ENCODE measurements around the gene GLI3. TPM values are rescaled to one million over a fixed set of nuclear protein-coding genes. Genes with fewer than 3 reads are reported as not detected.

Gene GLI3
- total RNA-seq, 1 experiment from 2014 or later, result not detected

GRCh38 chr7:42137941-42138340, 99.1 kb downstream of the GLI3 start:
- Histone ChIP-seq H3K4me1 (replicated peaks; ENCODE audit: insufficient read depth) (no peaks in the 10 kb centered on the region), H3K27ac (no peak overlapping the region), H3K4me2 (no peak overlapping the region), H3K36me3 (ENCODE audit: low read depth) (no peaks in the 10 kb centered on the region), H3K4me3 (no peak overlapping the region), H3K27me3 (ENCODE audit: insufficient read depth, low read depth) (peaks cover 92% of the 10 kb centered on the region), H3K9me2 (ENCODE audit: insufficient read depth) (no peaks in the 10 kb centered on the region), H3F3A (ENCODE audit: insufficient read depth, low read depth) (no peaks in the 10 kb centered on the region), H4K20me1 (ENCODE audit: insufficient read depth) (no peaks in the 10 kb centered on the region), H3K9me3 (ENCODE audit: insufficient read depth, low read depth) (no peaks in the 10 kb centered on the region), H2AFZ (no peak overlapping the region), H3K79me2 (ENCODE audit: low read depth) (no peaks in the 10 kb centered on the region)
- ChIA-PET CTCF (no interaction called here), POLR2A (ENCODE audit: unreplicated experiment) (no interaction called here)
- intact Hi-C loops (cut with micrococcal nuclease; ENCODE audit: unreplicated experiment), result no loop called here
- no TSS peak for BruUV-seq (replicated peaks)
- no peak for DNase-seq
- TF ChIP-seq EZH2 (IDR thresholded peaks at IDR 0.05; ENCODE audit: low read depth) (no peak), CTCF (conservative IDR thresholded peaks at IDR 0.05) (no peak)

GRCh38 chr7:42137431-42137830, 99.6 kb downstream of the GLI3 start:
- no peaks in the 10 kb centered on the region for H3K4me1 ChIP-seq (replicated peaks; ENCODE audit: insufficient read depth)
- H3F3A ChIP-seq (ENCODE audit: insufficient read depth, low read depth), result no peaks in the 10 kb centered on the region
- H2AFZ ChIP-seq, result no peak overlapping the region
- H3K36me3 ChIP-seq (ENCODE audit: low read depth), result no peaks in the 10 kb centered on the region
- intact Hi-C loops (cut with micrococcal nuclease; ENCODE audit: unreplicated experiment), result no loop called here
- no peak for DNase-seq
- peaks cover 93% of the 10 kb centered on the region for H3K27me3 ChIP-seq (ENCODE audit: insufficient read depth, low read depth)
- H3K4me2 ChIP-seq, result no peak overlapping the region
- ChIA-PET POLR2A (ENCODE audit: unreplicated experiment) (no interaction called here), CTCF (no interaction called here)
- no TSS peak for BruUV-seq (replicated peaks)
- H3K27ac ChIP-seq, result no peak overlapping the region
- no peaks in the 10 kb centered on the region for H3K79me2 ChIP-seq (ENCODE audit: low read depth)
- H3K4me3 ChIP-seq, result no peak overlapping the region
- H3K9me2 ChIP-seq (ENCODE audit: insufficient read depth), result no peaks in the 10 kb centered on the region
- no peaks in the 10 kb centered on the region for H3K9me3 ChIP-seq (ENCODE audit: insufficient read depth, low read depth)
- no peaks in the 10 kb centered on the region for H4K20me1 ChIP-seq (ENCODE audit: insufficient read depth)
- TF ChIP-seq CTCF (conservative IDR thresholded peaks at IDR 0.05) (no peak), EZH2 (IDR thresholded peaks at IDR 0.05; ENCODE audit: low read depth) (no peak)

DNA sequence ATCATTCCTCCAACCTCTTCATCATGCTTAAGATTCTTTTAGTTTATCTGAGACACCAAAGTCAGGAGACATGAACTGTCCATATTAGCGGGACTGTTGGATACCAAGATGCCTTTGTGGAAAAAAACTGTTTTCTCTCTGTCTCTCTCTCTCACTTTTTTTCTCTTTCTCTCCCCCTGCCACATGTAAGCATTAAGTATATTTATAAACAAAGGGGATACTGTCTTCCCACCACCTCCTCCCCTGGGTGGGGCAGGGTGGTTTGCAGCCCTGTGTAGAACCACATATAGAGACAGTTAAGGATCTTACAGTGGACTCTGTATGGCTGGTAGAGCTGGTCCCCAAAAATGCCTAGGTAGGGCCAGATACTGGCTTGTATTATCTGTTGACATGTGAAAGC, 101.3 kb downstream of the GLI3 start:
- ChIA-PET CTCF (no interaction called here), POLR2A (ENCODE audit: unreplicated experiment) (no interaction called here)
- H3K9me2 ChIP-seq (ENCODE audit: insufficient read depth), result no peaks in the 10 kb centered on the region
- H3K36me3 ChIP-seq (ENCODE audit: low read depth), result no peaks in the 10 kb centered on the region
- no TSS peak for BruUV-seq (replicated peaks)
- H3K9me3 ChIP-seq (ENCODE audit: insufficient read depth, low read depth), result no peaks in the 10 kb centered on the region
- no peak overlapping the region for H3K27ac ChIP-seq
- no peaks in the 10 kb centered on the region for H4K20me1 ChIP-seq (ENCODE audit: insufficient read depth)
- no peaks in the 10 kb centered on the region for H3K79me2 ChIP-seq (ENCODE audit: low read depth)
- TF ChIP-seq CTCF (conservative IDR thresholded peaks at IDR 0.05) (no peak), EZH2 (IDR thresholded peaks at IDR 0.05; ENCODE audit: low read depth) (no peak)
- intact Hi-C loops (cut with micrococcal nuclease; ENCODE audit: unreplicated experiment), result no loop called here
- DNase-seq, result no peak
- H3K27me3 ChIP-seq (ENCODE audit: insufficient read depth, low read depth), result peaks cover 87% of the 10 kb centered on the region
- no peak overlapping the region for H3K4me2 ChIP-seq
- H3K4me1 ChIP-seq (replicated peaks; ENCODE audit: insufficient read depth), result no peaks in the 10 kb centered on the region
- H3K4me3 ChIP-seq, result no peak overlapping the region
- H2AFZ ChIP-seq, result no peak overlapping the region
- H3F3A ChIP-seq (ENCODE audit: insufficient read depth, low read depth), result no peaks in the 10 kb centered on the region
